A673 (cell line): Measurements from ENCODE around the gene DNAH14.

Source experiments
- CTCF ChIP-seq: fragments of 300-800, 200-600 bp; sonication (generic); conservative IDR thresholded peaks from 2 replicates; pipeline ENCODE4 v1.5.1; 2017; ENCODE audit warnings: low read depth, mild to moderate bottlenecking, antibody characterized with exemption, low read length, moderate library complexity, mixed read lengths
- EZH2 ChIP-seq: fragments of 200-600 bp; sonication (generic); IDR thresholded peaks from 2 replicates; pipeline ENCODE4 v1.6.1; 2017; ENCODE audit warnings: borderline replicate concordance, low read depth, mild to moderate bottlenecking, mixed read lengths, antibody characterized with exemption, low read length; ENCODE audit not compliant: poor library complexity, severe bottlenecking

- no peak for TF ChIP-seq EZH2
- TF ChIP-seq CTCF: no peak
Measured at GRCh38 chr1:225342695-225343094, 413.2 kb downstream of the DNAH14 start.
